Measurements from ENCODE around the gene USP48.

Gene USP48

DNA sequence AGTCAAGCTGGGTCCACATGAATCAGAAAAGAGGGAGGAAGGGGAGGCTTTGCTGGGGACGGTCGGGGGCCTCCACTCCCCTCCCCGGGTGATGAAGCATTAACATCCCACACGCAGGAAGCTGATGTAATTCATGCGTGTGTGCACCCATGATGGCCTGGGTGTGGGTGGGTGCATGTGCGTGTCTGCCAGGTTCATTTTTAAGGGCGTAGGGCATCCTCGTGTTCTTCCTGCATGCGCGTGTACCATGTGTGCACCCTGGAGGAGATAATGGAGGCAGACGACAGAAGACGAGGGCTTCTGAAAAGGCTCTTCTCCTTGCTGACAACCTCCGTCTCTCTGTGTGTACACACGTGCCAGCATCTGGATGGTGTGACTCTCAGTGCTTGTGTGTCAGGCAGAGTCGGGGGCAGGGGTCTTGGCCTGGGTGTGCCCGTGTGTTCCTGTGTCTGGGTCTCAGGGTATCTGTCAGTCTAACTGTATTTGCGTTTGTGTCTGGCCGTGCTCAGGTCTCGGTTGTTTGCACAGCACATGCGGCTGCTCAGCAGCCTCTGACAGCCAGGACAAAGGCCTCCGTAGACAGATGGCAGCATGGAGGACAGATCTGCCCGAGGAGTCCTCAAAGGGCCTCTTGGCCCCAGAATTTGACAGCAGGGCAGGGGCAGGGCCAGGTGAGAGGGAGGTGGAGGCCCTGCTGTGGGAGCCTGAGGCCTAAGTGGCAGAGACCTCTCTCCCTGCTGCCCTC, 116.2 kb downstream of the USP48 start:
- DNase-seq = no peak

DNA sequence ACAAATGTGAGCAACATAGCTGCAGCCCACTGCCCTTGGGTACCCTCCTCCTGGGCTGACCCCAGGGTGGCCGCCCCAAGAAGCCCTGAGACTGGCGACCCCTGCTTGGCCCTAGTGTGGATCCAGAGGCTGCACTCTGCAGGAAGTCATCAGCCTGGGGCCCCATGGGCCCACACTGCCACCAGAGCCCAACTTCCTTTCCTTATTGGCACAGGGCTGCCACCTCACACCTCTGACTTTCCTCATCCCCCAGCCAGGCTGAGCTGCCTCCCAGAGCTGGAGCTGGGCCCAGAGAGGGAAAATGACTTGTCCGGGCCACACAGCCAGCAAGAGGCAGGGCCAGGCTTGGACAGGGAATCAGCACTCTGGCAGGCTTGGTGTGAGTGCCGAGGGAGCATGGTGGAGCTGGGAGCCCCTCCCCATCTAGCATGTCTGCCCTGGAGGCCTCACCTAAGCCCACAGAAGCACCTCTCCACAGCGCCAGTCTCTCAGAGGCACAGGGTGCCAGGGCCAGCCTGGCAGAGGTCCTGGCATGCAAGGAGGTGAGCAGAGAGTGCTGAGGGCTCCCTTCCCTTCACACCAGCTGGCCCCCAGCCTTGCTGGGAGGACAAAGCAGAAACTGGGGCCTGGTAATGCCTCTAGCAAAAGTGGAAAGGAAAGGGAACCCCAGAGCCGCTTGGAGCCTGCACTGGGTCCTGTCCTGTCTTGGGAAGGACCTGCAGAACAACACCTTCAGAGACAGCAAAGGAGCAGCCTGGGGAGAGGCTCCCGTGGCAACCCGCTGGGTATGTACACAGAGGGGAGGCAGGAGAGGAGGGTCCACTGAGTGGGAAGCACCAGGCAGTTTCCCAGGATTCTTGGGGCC, 117.0 kb downstream of the USP48 start:
- no peak for DNase-seq

DNA sequence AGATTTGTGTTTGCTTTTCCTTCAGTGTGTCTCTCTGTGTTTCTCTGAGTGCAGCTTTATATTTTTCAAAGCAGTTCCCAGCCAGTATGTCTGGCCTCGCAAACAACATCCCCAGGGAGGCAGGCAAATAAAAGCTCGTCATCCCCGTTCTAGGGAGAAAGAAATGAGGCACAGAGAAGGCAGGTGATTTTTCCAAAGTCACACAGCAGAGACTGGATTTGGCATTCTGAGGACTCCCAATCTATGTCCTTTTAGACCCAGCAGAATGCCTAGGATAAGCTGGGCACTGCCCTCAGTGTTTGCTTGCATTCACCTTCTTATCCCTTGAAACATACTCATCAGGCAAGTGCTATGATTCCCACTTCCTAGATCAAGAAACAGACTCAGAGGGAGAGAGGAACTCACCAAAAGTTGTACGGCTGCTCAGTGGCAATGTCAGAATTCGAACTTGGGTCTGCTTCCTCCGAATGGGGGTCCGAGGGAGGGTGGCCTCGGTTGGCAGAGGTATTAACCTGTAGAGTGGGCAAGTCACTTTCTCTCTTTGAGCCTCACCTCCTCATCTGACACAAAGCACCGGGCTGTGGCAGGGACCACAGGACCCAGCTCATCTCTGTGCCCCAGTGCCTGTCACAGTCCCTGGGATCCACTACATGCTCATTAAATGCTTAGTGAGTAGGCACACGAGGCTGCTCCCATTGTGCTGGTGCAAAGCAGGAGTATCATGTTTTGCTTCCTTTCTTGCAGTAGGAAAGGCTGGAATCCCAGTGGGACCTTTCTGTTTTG, 118.0 kb downstream of the USP48 start:
- DNase-seq = no peak

DNA sequence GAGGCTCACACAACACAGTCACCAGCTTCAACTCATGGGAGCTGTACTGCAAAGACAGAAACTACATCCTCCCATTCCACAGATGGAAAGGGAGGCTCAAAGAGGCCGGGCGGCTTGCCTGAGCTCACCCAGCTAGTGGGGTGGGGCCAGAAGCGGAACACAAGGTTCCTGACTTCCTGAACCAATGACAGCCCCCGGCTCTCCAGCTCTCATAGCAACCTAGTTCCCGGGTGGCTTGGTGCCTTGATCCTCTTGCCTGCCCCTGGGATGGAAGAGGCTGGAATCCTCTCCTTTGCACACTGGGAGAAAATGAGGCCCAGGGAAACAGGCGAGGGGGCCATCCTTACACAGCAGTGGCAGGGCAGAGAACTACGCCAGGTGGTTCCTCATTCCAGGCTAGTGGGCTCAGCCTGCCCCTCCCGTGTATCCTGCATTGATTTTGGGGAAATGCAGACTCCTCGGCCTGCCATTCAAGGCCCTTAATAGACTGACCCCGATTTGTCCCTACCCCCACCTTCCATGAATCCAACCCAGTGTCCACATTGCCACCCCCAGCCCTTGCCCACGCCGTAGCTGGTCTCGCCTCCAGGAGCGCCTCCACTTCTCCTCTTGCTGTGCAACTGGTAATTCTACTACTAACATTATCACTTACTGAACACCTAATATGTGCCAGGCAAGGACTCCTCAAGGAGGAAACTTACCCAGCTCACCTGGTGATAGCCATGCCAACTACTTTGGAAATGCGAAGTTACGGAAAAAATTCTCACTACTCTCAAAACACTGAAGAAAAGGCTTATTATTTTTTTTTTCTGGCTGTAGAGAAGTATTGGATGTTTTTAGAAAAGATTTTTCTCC, 118.8 kb downstream of the USP48 start:
- no peak for DNase-seq

DNA sequence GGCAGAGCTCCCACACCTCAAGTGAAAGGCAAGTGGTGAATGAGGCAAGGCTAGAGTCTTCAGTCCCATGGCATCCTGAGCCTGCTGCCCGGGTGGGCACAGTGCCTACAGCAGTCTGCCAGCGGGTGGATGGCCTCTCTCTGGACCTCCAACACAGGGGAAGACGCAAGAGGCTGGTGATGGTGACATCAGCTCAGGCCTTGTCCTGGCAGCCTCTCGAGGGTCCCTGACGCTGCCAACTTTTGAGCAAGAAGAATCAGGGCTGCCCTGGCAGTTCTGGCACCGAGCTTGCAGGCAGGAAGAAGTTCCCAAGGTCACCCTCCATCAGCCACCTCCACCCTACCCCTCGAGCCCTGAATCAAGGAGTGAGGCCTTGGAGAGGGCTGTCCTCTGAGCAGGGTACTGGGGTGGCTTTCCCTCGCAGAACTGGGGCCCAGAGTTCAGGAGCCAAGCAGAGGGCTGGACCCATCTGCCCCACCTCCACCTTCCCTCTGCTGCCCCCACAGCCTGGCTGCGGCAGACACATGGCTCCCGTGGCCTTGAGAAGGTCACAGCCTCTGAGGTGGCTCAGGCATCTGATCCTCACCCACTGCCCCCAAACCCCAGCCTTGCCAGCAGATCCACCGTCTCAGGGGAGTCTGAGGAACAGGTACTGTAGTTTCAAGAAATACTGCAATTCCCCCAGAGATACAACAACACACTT, 119.5 kb downstream of the USP48 start:
- DNase-seq = no peak

DNA sequence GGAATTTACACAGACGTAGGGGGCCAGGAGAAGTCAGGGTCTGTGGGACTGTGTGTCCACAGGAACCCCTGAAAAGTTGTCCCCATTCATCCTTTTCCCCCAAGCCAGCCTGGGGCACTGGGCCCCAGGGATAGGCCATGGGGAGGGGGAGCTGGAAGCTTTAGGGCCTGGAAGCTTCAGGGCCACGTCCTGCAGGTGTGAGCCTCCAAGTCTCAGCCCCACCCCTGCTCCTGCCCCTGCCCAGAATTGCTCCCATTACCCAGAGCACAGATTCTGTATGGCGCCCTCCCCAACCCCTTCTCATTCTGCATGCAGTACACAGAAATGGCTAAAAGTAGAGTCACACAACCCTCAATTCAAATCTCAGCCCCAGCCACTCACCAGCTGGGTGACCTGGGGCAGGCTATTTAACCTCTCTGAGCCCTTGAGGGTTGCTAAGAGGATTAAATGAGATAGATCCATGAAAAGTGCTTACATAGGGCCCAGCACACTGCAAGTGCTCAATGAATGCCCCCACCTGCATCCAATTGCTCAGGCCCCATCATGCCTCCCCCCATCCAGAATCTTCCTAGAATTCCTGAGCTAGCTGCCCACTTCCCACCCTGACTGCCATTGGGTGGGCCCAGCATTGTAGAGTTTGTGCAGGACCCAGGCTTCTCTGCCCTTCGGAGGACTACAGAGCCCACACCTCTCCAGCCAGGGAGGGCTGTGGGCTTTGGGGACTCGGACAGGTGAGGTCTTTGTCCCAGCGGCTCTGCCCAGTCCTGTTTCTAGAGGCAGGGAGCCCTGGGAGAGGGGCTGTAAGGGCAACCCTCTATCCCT, 120.3 kb downstream of the USP48 start:
- DNase-seq = no peak

DNA sequence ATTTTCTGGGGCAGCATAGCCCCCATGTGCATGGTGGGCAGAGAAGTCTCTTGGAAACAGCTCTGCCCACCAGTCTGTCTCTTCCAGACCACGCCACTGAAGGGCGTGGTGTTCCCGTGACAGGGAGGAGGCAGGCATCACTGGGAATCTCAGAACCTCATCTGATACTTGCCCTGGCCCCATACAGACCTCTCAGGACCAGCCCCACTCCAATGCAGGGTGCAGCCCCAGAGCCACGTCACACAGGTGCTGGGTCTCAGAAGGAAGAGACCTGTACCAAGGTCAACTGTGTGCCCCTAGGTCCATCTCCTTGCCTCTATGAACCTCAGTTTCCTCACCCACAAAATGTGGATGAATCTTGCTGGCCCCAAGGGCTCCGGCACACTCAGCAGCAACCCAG, 121.1 kb downstream of the USP48 start:
- DNase-seq = no peak

DNA sequence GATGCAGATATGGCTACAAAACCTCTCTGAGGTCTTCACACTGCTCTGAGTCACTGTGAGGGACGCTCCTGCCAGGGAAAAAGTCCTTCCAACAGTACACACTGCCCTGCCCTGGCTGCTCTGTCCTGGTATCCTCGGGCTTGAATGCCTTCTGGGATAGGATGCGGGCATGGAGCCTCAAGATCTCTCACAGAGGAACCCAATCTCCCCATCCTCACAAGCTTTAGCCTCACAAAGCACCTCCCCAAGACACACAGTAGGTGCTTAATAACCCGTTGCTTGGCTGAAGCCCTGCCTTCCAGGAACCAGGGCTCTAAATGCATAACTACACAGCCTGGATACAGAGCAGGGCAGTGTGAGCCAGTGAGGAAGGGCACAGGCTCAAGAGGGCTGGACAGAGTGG, 123.0 kb downstream of the USP48 start:
- no peak for DNase-seq

DNA sequence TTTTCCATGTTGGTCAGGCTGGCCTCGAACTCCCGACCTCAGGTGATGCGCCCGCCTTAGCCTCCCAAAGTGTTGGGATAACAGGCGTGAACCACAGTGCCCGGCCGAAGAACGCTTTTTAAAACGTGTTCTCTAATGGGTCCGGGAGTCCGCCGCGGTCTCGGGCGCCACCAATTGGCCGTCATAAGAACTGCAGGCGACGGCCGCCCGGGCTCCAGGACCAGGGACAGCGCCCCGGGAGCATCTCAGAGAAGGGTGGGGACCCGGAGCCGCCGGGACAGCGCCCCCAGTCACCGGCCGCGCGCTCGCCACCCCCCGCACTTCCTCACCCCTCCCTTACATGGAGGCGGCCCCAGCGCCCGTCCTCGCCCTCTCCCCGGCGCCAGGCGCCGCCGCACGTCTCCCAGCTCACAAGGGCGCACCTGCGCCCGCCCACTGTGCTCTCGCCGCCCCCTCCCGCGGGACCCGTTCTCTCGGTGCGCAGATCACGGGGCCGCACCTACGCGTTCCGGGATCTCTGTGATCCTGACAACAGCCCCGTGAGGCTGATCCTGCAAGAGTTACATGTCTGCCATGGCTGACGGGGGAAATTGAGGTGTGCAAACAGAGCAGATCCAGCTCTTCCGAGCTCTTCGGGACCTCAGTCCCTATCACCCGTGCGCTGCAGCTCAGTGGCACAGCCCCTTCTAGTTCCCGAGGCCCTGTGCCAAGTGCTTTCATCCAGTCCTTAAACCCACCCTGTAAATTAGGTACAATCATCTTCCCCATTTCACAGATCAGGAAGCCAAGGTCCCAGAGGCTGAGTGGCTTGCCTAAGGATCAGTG, 123.6 kb downstream of the USP48 start:
- DNase-seq = peak; percentile 57

DNA sequence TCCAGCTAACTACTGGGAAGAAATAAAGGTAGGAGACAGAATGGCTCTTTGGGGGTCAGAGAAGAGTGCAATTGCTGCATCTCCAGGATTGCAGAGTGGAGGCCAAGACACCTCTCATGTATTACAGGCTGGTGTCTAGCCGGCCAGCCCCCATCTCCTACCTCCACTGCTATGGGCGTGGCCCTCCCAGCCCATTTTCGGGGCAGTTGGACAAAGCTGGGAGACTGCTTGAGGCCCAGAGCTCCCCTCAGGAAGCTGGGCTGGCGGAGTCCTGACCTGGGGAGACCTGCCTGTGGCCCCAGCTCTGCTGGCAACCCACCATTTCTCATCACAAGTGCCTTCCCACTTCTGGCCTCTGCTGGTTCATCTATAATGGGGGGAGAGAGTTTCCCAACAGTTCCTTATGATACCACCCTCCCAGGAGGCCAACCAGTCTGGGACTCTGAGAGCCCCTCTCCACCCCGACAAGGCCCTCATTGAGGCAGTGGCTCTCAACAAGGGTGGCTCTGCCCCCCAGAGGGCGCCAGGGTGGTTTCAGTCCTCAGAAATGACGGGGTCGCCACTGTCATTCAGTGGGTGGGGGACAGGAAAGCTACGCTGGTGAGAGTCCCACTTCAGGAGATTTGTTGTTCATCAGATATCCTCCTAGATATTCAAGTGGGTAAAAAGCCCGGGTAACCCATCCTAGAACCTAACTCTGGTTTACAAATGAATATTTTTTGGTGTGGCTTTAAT, 125.3 kb downstream of the USP48 start:
- no peak for DNase-seq

DNA sequence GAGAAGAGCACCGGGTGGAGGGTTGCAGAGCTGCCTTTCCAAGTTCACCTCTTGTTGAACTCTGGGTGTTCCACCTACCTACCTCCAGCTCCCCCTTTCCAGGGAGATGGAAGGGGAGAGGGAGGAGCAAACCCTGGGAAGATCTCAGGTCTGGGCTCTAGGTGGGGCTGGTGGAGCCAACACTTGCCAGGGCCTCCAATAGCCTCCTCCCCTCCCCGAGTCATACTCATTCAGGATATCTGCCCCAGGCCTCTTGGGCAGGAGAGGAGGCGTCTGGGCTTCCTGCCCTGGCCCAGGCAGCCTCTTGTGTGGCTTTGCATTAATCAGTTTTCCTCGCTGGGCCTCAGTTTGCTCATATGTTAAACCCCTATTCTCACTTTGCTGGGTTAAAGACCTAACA, 127.2 kb downstream of the USP48 start:
- DNase-seq = no peak

DNA sequence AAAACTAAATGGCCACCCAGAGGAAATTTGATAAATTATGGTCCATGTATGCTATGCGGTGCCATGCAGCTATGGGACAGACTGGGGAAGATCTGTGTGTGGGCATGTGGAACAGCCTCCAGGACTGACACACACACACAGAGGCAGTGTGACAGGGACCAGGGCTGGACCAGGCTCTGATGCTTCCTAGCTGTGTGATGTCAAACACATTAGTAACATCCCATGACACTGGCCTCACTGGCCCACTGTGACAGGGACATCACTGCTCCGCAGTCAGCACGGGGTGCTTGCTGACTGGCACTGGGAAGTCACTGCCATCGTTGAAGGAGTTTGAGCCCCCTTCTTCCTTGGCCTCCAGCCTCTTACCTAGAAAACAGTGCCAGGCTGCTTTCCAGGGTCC, 127.7 kb downstream of the USP48 start:
- no peak for DNase-seq

DNA sequence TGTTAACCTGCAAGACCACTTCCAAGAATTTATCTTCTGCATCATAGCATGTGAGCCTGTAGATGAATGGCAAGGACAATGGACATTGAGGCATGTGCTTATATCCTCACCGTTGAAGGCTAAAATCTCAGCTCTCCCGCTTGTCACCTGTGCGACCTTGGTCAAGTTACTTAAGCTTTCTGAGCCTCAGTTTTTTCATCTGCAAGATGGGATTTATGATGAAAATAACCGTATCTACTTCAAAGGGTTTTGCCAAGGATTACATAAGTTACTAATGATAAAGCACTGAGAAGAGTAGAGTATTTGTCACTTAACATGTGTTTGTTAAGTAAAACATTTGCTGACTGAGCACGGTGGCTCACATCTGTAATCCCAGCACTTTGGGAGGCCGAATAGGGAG, 128.7 kb downstream of the USP48 start:
- no peak for DNase-seq

DNA sequence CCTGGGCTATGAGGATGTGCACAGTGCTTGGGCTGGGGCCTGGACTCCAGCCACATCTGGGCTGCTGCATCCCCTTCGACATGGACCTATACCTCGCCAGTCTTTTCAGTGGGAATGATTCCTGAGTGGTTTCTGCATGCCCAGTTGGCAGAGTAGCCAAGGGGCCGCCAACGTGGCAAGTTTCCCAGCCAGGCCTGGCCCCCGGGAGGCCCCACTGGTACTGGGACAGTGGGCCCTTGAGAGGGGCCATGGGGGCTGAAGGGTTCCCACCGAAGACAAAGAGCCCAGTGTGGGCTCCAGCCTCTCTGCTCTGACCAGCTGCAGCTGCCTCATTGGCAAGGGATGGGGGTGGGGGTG, 129.2 kb downstream of the USP48 start:
- DNase-seq = no peak

DNA sequence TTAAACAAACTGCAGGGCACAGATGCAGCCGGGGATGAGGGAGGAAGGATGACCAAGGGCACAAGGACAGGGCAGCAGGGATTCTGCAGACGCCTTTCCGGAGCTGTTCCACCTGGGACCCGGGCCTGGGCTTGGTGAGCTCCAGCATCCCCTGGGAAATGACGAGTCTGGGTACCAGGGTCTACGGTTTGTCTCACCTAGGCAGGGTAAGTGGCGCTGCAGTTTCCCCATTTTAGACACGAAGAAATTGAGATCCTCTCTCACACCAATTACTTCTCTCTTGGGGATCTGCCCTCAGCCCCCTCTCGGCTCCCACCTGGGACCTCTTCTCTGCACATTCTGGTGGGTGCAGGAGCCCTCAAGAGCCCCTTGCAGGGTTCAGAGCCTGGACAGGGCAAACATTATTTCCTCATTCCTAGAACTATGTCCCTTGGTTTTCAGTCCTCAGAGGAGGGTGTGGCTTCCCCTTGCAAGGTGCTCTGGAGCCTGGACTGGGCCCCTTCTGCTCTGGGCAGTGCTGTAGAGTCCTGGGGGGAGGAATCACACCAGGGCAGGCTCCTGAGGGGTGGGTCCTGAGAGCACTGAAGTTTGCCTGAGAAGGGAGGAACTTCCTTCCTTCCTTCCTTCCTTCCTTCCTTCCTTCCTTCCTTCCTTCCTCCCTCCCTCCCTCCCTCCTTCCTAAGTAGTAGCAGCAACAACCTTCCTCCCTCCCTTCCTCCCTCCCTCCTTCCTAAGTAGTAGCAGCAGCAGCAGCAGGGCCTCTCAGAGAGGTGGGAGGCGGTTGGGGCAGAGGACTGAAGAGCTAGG, 129.8 kb downstream of the USP48 start:
- no peak for DNase-seq

DNA sequence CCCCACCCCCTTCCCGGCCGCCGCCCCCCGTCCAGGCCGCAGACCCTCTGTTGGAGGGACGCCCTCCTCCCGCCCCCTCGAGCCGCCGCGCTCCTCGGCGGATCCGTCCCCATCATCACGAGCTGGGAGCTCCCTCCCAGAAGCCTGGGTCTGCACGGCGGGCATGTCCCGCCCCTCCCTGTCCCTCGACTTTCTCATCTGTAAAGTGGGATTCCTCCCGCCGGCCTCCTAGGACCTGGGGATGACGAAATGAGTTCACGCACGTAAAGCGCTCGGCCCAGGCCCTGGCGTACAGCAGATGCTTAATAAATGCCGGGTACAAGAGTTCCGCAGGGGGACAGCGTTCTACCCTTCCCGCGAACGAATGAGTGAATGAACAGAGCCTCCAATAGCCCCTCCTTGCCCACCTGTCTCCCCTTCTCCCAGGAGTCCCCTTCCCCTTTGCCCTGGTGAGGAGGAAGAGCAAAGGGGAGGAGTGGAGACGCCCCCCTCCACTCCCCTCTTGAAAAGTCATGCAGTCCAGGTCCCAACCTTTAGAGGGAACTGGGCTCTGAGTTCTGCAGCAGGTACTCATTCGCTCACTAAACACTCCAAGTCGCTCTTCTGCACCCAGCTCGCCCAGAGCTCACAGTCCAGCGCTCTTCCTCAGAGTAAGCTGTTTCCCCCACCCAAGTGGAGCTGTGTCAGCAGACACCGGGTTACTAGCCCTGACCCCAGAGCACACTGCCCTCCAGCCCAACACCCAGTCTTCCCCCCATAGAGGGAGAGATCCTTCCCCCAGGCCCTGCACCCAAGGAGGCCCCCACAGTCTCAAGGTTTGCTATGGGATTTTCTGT, 130.6 kb downstream of the USP48 start:
- DNase-seq = no peak

All from fibroblast of skin of back (primary cell).